G401 (cell line): ENCODE results near the gene EPHA5. TPM values are rescaled to one million over a fixed set of nuclear protein-coding genes. Genes with fewer than 3 reads are reported as not detected.

Source experiments
- DNase-seq: peaks from one replicate; pipeline ENCODE4 v3.0.0-alpha.2; 2015; ENCODE audit warnings: low spot score
- in situ Hi-C: cut with HindIII; loops from 2 replicates; pipeline ENCODE4 v1.10.0; 2016; ENCODE audit warnings: low sequenced_read_pairs, mixed read lengths
- total RNA-seq: library from RNA; depleted of rRNA; stranded (reverse); fragments of >200 nt; shearing (Covaris generic); gene quantifications from 2 replicates; pipeline ENCODE4 v1.2.3, GENCODE V29; 2014

The EPHA5 gene
- total RNA-seq, 1 experiment from 2014 or later, result 0.24 TPM

- in situ Hi-C loops, result no loop called here
- DNase-seq, result no peak
Measured at GRCh38 chr4:65645185-65645584, 25.1 kb downstream of the EPHA5 start.

- DNase-seq, result no peak
- in situ Hi-C loops, result no loop called here
Measured at GRCh38 chr4:65635051-65635821, 35.1 kb downstream of the EPHA5 start.

GRCh38 chr4:65624651-65625050 is 45.6 kb downstream of the EPHA5 start:
- no peak for DNase-seq
- in situ Hi-C loops, result no loop called here

- DNase-seq, result no peak
- in situ Hi-C loops, result no loop called here
Measured at GRCh38 chr4:65623506-65623905, 46.8 kb downstream of the EPHA5 start.

GRCh38 chr4:65617416-65617815 is 52.9 kb downstream of the EPHA5 start:
- no peak for DNase-seq
- in situ Hi-C loops, result no loop called here

- in situ Hi-C loops, result no loop called here
- DNase-seq, result no peak
Measured at GRCh38 chr4:65604515-65604914, 65.8 kb downstream of the EPHA5 start.

- in situ Hi-C loops, result no loop called here
- DNase-seq, result no peak
Measured at GRCh38 chr4:65600656-65601055, 69.6 kb downstream of the EPHA5 start.

- DNase-seq, result no peak
- in situ Hi-C loops, result no loop called here
Measured at GRCh38 chr4:65599340-65599739, 70.9 kb downstream of the EPHA5 start.

- no peak for DNase-seq
- in situ Hi-C loops, result no loop called here
Measured at GRCh38 chr4:65597697-65598096, 72.6 kb downstream of the EPHA5 start.

- no peak for DNase-seq
- in situ Hi-C loops, result no loop called here
Measured at GRCh38 chr4:65592089-65592488, 78.2 kb downstream of the EPHA5 start.

- no peak for DNase-seq
- in situ Hi-C loops, result no loop called here
Measured at GRCh38 chr4:65589921-65590320, 80.4 kb downstream of the EPHA5 start.

- in situ Hi-C loops, result no loop called here
- no peak for DNase-seq
Measured at GRCh38 chr4:65589331-65589730, 81.0 kb downstream of the EPHA5 start.

GRCh38 chr4:65580551-65580950 is 89.7 kb downstream of the EPHA5 start:
- DNase-seq, result no peak
- in situ Hi-C loops, result no loop called here

- DNase-seq, result no peak
- in situ Hi-C loops, result no loop called here
Measured at GRCh38 chr4:65566473-65566872, 103.8 kb downstream of the EPHA5 start.

GRCh38 chr4:65561164-65561563 is 109.1 kb downstream of the EPHA5 start:
- no peak for DNase-seq
- in situ Hi-C loops, result no loop called here

GRCh38 chr4:65559270-65559669 is 111.0 kb downstream of the EPHA5 start:
- in situ Hi-C loops, result no loop called here
- DNase-seq, result no peak

- DNase-seq, result no peak
- in situ Hi-C loops, result no loop called here
Measured at GRCh38 chr4:65552057-65552456, 118.2 kb downstream of the EPHA5 start.

GRCh38 chr4:65550500-65550899 is 119.8 kb downstream of the EPHA5 start:
- DNase-seq, result no peak
- in situ Hi-C loops, result no loop called here

- DNase-seq, result no peak
- in situ Hi-C loops, result no loop called here
Measured at GRCh38 chr4:65546882-65547416, 123.3 kb downstream of the EPHA5 start.

GRCh38 chr4:65538571-65538970 is 131.7 kb downstream of the EPHA5 start:
- no peak for DNase-seq
- in situ Hi-C loops, result no loop called here

- in situ Hi-C loops, result no loop called here
- DNase-seq, result no peak
Measured at GRCh38 chr4:65535113-65535512, 135.2 kb downstream of the EPHA5 start.
